ENCODE data around the gene TBCD. TPM values are rescaled to one million over a fixed set of nuclear protein-coding genes. Genes with fewer than 3 reads are reported as not detected.
A peak's percentile ranks its signal among the peaks of the same experiment; 100 is the strongest.
"Not testable (repeated sequence)": the region's sequence is repeated elsewhere in the genome, so short reads cannot be mapped to it uniquely, and the experiment has no call there.

Gene TBCD
- total RNA-seq, 2 experiments from 2014 or later = 181 to 186 TPM

DNA sequence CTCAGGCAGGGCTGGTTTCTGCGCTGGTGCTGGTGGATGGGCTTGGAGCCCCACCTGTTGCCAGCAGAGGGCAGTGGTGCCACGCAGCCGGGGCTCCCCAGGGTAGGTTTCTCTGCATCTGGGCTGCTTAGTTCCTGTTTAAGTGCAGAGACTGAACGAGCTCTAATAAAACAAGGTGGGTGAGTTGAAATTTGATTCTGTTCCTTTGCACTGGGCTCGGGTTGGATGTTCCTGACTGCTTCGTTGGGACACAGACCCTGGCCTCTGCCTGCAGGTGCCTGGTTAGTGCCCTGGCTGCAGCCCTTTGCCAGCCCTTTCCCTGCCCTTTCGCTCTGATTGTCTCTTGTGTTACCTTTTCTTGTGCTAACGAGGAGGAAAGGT, 30.0 kb downstream of the TBCD start:
- peak overlapping the region; percentile 79 for H3K27ac Mint-ChIP-seq
- DNase-seq = peak; percentile 92
- no peaks in the 10 kb centered on the region for H3K9me3 Mint-ChIP-seq
- H3K4me1 Mint-ChIP-seq = peaks cover 16% of the 10 kb centered on the region
- no peak overlapping the region for H3K4me3 Mint-ChIP-seq
- peaks cover 11% of the 10 kb centered on the region for H3K36me3 Mint-ChIP-seq
- no peaks in the 10 kb centered on the region for H3K27me3 Mint-ChIP-seq
- peak; percentile 100 for ATAC-seq (ENCODE audit: low read depth)
- POLR2A ChIA-PET = interaction anchor here (0.7 to 1.0 kb wide), 4 partner anchors 82 to 418 kb away, joined by 3 read pairs; no protein-coding TSS in a partner anchor

DNA sequence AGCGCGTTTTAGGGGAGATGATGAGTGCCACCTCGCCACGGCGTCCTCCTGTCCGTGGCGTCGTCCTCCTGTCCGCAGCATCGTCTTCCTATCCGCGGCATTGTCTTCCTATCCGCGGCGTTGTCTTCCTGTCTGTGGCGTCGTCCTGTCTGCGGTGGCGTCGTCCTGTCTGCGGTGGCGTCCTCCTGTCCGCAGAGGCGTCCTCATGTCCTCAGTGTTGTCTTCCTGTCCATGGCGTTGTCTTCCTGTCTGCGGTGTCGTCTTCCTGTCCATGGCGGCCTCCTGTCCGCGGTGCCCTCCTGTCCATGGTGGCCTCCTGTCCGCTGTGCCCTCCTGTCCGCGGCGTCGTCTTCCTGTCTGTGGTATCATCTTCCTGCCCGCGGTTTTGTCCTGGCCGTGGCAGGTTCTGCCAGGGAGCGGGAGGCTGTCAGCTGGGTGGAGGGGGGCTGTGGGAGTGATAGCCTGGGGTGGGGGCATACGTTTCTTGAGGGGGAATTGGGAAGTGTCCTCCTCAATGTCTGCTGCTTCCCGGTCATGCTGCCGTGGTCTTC, 30.9 kb downstream of the TBCD start:
- no peak for ATAC-seq (ENCODE audit: low read depth)

DNA sequence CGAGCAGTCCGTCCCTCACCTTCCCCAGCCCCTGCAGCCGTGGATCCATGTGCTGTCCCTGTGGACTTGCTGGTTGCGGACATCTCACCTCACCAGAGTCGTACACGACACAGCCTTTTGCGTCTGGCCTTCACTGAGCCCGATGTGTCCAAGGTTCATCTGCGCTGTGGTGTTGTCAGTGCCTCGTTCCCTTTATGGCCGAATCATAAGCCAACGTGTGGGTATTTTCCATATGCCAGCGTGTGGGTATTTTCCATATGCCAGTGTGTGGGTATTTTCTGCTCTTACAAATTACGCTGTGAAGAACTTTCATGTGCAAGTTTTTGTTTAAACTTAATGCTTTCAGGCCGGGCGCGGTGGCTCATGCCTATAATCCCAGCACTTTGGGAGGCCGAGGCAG, 31.6 kb downstream of the TBCD start:
- Mint-ChIP-seq H3K4me3 (no peak overlapping the region), H3K27me3 (no peaks in the 10 kb centered on the region), H3K36me3 (peaks cover 6% of the 10 kb centered on the region), H3K9me3 (no peaks in the 10 kb centered on the region), H3K4me1 (peaks cover 12% of the 10 kb centered on the region), H3K27ac (no peak overlapping the region)
- POLR2A ChIA-PET = interaction anchor here (0.6 kb wide), 1 partner anchor 134 kb away, joined by 3 read pairs; no protein-coding TSS in a partner anchor
- DNase-seq (no peak), ATAC-seq (ENCODE audit: low read depth) (no peak)

More for the DNA sequence above, 30.9 kb downstream of the TBCD start:
- DNase-seq = no peak
- H3K9me3 Mint-ChIP-seq = no peaks in the 10 kb centered on the region
- H3K4me1 Mint-ChIP-seq = peaks cover 12% of the 10 kb centered on the region
- peak overlapping the region; percentile 13 for H3K4me3 Mint-ChIP-seq
- no peaks in the 10 kb centered on the region for H3K27me3 Mint-ChIP-seq
- no peak overlapping the region for H3K27ac Mint-ChIP-seq
- H3K36me3 Mint-ChIP-seq = peaks cover 5% of the 10 kb centered on the region
- POLR2A ChIA-PET = no interaction called here

DNA sequence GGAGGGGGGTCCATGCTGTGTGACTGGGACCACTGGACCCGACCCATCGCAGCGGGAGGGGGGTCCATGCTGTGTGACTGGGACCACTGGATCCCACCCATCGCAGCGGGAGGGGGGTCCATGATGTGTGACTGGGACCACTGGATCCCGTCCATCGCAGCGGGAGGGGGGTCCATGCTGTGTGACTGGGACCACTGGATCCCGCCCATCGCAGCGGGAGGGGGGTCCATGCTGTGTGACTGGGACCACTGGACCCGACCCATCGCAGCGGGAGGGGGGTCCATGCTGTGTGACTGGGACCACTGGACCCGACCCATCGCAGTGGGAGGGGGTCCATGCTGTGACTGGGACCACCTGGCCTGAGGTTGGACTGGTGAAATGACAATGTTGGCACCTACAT, 33.7 kb downstream of the TBCD start:
- H3K27ac Mint-ChIP-seq; H3K27me3 Mint-ChIP-seq; H3K9me3 Mint-ChIP-seq; ATAC-seq (ENCODE audit: low read depth); H3K4me3 Mint-ChIP-seq; H3K36me3 Mint-ChIP-seq; DNase-seq; POLR2A ChIA-PET: not testable (repeated sequence)
- H3K4me1 Mint-ChIP-seq = peaks cover 10% of the 10 kb centered on the region

DNA sequence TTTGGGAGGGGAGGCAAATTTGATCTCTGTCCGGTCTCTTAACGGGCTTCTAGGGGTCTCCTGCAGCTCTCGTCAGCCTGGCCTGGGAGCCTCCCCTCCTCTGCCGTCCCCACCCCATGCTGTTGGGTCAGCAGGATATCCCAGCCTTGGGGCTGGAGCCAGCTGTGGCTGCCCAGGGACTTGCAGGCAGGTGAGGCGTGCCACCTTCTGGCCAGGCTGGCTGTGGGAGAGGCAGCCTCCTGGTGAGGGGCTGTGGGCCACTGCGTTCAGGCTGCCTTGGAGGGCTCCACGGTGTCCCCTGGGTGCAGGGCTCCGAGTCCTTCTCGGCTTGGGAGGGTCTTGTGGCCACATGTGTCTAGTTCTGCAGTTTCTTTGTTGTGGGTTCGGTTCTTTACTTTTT, 34.6 kb downstream of the TBCD start:
- H3K27ac Mint-ChIP-seq = no peak overlapping the region
- H3K4me3 Mint-ChIP-seq = no peak overlapping the region
- POLR2A ChIA-PET = no interaction called here
- H3K36me3 Mint-ChIP-seq = peaks cover 6% of the 10 kb centered on the region
- H3K27me3 Mint-ChIP-seq = no peaks in the 10 kb centered on the region
- DNase-seq = no peak
- H3K9me3 Mint-ChIP-seq = no peaks in the 10 kb centered on the region
- ATAC-seq (ENCODE audit: low read depth) = no peak
- peaks cover 9% of the 10 kb centered on the region for H3K4me1 Mint-ChIP-seq

DNA sequence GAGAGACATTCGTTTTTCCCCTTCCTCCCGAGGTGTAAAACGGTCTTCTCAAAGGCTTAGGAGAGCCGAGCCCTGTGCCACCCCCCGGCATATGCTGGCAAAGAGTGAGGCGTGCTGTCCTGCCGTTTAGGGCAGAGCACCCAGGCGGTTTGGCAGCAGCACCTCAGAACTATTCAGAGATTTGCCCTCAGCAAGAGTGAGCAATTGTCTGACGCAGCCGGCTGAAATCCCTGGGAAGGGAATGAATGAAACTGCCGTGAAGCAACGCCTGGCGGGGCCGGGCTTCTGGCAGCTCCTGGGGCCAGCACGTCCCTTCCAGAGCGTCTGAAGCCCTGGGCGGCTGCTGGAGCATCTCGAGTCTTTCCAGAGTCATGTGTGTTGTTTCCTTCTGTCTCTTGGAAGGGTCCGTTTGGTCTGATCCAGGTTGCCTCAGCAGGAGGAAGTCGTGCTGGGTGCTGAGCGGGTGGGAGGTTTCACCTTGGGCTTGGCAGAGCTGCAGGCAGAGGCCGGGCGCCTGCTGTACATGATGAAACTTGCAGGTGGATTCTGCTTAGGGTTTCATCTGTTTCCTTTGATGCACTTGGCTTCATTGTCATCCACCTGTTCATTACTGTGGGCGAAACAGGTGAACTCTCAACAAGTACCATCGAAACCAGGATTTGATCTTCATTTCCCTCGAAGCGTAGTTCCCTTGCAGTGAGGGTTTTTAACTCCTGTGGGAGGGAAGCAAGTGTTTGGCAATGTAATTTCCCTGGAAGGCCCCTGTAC, 35.4 kb downstream of the TBCD start:
- H3K27me3 Mint-ChIP-seq = no peaks in the 10 kb centered on the region
- no peak for DNase-seq
- POLR2A ChIA-PET = no interaction called here
- H3K36me3 Mint-ChIP-seq = peaks cover 6% of the 10 kb centered on the region
- no peak overlapping the region for H3K4me3 Mint-ChIP-seq
- ATAC-seq (ENCODE audit: low read depth) = no peak
- no peaks in the 10 kb centered on the region for H3K9me3 Mint-ChIP-seq
- H3K27ac Mint-ChIP-seq = no peak overlapping the region
- H3K4me1 Mint-ChIP-seq = peaks cover 4% of the 10 kb centered on the region

DNA sequence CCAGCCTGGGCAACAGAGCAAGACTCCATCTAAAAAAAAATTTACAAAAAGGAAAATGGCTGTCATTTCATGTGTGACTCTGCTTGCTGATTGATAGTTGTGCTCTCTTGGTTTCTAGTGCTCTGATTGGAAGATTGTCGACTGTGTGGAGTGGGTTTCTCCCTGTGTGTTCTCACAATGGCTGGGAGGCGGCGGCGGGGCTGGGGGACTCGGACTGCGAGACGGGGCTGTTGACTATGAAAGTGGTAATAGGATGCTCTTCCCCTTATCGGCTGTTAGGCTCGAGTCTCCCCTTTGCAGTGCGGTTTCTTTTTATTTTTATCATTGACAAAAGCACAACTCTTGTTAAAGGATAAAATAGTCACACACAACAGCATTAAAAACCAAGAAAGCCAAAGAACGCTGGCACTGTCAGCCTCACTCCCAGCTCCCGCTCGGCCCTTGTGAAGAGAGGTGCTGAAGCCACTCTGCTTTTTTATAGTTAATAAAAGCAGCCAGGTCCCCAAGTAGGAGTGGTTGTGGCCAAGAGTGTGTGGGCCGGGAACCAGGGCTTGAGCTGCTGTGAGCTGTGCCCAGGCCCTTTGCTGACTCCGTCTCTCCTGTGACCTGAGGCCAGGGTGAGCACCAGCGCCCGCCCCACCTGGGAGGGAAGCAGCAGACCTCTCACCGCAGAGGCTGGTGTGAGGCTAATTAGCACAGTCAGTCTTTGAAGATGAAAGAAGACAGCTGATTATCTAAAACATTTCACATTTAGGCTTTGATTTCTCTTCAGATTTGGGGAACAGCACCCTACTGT, 36.5 kb downstream of the TBCD start:
- DNase-seq = no peak
- H3K36me3 Mint-ChIP-seq = peaks cover 2% of the 10 kb centered on the region

DNA sequence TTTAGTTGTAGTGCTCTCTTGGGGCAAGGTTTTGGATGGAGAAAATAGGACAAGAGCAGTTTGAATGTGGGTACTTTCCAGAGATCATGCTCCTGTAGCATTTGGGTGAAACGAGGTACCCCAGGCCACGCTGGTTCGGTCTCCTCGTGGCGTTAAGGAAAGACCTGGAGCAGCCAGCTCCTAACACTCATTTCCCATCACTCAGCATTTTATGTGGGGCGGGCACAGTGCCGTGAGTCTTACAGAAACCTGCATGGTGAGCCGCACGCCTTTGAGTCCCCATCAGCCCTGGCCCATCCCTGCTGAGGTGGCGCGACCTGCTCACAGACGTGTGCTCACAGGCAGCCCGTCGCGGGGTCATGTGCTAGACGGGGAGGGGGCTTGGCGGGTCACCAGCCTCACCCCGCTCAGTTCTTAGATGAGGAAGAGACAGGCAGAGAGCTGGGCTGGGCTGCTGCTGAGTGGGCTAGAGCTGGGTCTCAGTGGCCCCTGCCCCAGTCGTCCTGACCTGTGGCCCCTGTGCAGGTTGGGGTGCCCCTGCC, 37.3 kb downstream of the TBCD start:
- H3K4me3 Mint-ChIP-seq = no peak overlapping the region
- H3K27ac Mint-ChIP-seq = peak overlapping the region; percentile 30
- no peaks in the 10 kb centered on the region for H3K4me1 Mint-ChIP-seq
- ATAC-seq (ENCODE audit: low read depth) = no peak
- DNase-seq = no peak
- peaks cover 2% of the 10 kb centered on the region for H3K36me3 Mint-ChIP-seq
- no peaks in the 10 kb centered on the region for H3K9me3 Mint-ChIP-seq
- POLR2A ChIA-PET = no interaction called here
- no peaks in the 10 kb centered on the region for H3K27me3 Mint-ChIP-seq

More for the DNA sequence above, 36.5 kb downstream of the TBCD start:
- ATAC-seq (ENCODE audit: low read depth) = no peak
- H3K4me1 Mint-ChIP-seq = no peaks in the 10 kb centered on the region
- no peak overlapping the region for H3K4me3 Mint-ChIP-seq
- POLR2A ChIA-PET = no interaction called here
- H3K9me3 Mint-ChIP-seq = no peaks in the 10 kb centered on the region
- no peaks in the 10 kb centered on the region for H3K27me3 Mint-ChIP-seq
- peak overlapping the region; percentile 30 for H3K27ac Mint-ChIP-seq

DNA sequence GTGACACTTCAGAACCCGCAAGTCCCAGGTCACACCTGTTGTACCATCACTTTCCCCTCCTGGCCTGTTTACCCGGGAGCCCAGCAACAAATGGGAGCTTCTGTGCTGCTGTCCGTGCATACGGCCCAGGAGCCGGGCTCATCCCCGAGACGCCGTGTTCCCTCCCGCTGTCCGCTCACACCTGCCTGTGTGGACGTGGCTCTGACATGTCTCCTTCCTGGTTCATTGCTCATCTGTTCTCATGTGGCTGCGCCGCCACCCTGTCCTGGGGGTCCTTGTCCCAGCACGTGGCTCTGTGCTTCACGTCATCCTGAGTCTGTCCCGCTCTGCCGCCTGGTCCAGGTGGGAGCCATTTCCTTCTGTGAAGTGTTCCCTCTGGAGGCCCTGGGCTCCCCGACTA, 37.9 kb downstream of the TBCD start:
- H3K4me3 Mint-ChIP-seq = no peak overlapping the region
- POLR2A ChIA-PET = no interaction called here
- no peaks in the 10 kb centered on the region for H3K4me1 Mint-ChIP-seq
- H3K27me3 Mint-ChIP-seq = no peaks in the 10 kb centered on the region
- no peak for ATAC-seq (ENCODE audit: low read depth)
- DNase-seq = no peak
- H3K27ac Mint-ChIP-seq = peak overlapping the region; percentile 56
- H3K9me3 Mint-ChIP-seq = no peaks in the 10 kb centered on the region
- peaks cover 2% of the 10 kb centered on the region for H3K36me3 Mint-ChIP-seq

DNA sequence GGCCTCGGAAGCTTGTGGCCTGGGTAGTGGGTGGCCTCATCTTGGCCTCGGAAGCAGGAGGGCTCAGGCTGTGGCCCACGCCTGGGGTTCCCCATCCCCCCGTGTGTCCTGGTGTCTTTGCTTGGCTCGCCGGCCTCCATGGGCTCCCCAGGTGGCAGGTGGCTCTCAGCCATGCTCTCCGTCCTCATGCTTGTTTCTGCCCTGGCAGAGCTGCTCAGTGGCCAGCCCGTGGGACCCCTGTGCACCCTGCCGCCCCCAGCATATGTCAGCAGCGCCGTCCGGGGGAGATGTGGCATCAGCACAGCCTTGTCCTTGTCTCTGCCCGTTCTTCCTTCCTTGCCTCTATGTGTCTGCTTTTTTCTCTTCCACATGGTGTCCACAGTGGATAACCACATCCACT, 38.5 kb downstream of the TBCD start:
- Mint-ChIP-seq H3K4me1 (peaks cover 3% of the 10 kb centered on the region), H3K9me3 (no peaks in the 10 kb centered on the region), H3K27ac (no peak overlapping the region), H3K4me3 (no peak overlapping the region), H3K36me3 (peaks cover 2% of the 10 kb centered on the region), H3K27me3 (no peaks in the 10 kb centered on the region)
- no peak for ATAC-seq (ENCODE audit: low read depth)
- POLR2A ChIA-PET = no interaction called here
- DNase-seq = no peak

DNA sequence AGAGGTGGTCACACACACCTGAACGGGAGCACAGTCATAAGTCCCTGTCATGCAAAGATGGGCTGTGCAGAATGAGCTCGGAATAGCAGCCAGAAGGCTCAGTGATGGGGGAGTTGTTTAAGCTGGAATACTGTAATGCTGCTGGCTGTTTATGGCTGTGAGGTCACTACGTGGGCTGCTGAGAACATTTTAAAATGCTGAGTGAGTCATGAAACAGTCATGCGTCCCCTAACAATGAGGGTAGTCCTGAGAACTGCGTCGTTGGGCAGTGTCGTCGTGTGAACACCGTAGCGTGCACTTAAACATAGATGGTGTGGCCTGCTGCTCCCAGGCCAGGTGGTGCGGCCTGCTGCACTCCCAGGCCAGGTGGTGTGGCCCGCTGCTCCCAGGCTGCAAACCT, 39.7 kb downstream of the TBCD start:
- no peak for ATAC-seq (ENCODE audit: low read depth)
- no peaks in the 10 kb centered on the region for H3K27me3 Mint-ChIP-seq
- H3K36me3 Mint-ChIP-seq = peaks cover 2% of the 10 kb centered on the region
- peaks cover 3% of the 10 kb centered on the region for H3K4me1 Mint-ChIP-seq
- H3K9me3 Mint-ChIP-seq = no peaks in the 10 kb centered on the region
- H3K4me3 Mint-ChIP-seq = no peak overlapping the region
- no peak for DNase-seq
- POLR2A ChIA-PET = no interaction called here
- no peak overlapping the region for H3K27ac Mint-ChIP-seq

DNA sequence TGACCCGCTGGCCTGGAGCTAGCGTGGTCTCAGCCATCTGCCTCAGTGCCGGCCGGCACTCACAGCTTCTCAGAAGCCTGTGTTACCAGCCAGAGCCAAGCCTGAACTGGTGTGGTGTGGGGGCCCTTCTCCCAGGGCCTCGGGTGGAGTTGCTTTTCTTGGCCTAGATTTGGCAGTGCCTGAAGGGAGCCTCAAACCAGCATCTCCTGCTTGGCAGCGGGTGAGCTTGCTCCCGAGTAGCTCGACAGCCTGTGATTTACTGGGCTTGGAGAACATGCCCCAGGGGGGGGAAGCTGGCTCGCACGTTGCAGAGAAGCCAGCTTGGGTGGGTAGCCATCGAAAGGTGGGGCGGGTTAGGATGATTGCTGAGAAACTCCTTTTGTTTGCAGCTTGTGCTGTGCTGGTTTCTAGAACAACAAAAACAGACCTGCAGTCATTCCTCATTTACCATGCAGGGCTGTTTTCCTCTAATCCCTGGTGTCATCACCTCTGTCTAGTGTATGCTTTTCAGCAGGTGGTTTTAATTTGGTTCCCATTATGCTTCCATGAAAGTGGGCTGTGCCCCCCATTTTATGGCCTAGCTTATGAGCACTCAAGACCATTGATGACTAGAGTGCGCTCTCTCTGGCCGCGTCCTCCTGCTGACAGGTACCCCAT, 42.2 kb downstream of the TBCD start:
- Mint-ChIP-seq H3K4me3 (no peak overlapping the region), H3K27ac (no peak overlapping the region), H3K27me3 (no peaks in the 10 kb centered on the region), H3K36me3 (peaks cover 4% of the 10 kb centered on the region), H3K4me1 (peaks cover 3% of the 10 kb centered on the region), H3K9me3 (no peaks in the 10 kb centered on the region)
- no peak for DNase-seq
- POLR2A ChIA-PET = interaction anchor here (1.1 kb wide), 1 partner anchor 70 kb away, joined by 3 read pairs; no protein-coding TSS in a partner anchor
- no peak for ATAC-seq (ENCODE audit: low read depth)
